Smooth muscle cell (in vitro differentiated cells): Measurements from ENCODE around the gene GBA3. TPM values are rescaled to one million over a fixed set of nuclear protein-coding genes. Genes with fewer than 3 reads are reported as not detected.

ENCODE experiments used
- DNase-seq: peaks from one replicate; lab custom pipeline; 2025; ENCODE audit not compliant: unreplicated experiment; lab: John Stamatoyannopoulos, UW
- H2AFZ ChIP-seq: fragments of 200-600 bp; sonication (generic); 2 replicates; pipeline ENCODE4 v1.6.0; 2016; ENCODE audit warnings: antibody characterized with exemption, low read depth, mild to moderate bottlenecking
- H3F3A ChIP-seq: fragments of 200-600 bp; sonication (generic); 2 replicates; pipeline ENCODE4 v1.6.0; 2017; ENCODE audit warnings: antibody characterized with exemption, low read depth
- H3K27ac ChIP-seq: fragments of 200-600 bp; sonication (generic); 2 replicates; pipeline ENCODE4 v1.5.1; 2016; ENCODE audit warnings: low read depth, mild to moderate bottlenecking
- H3K27me3 ChIP-seq: fragments of 200-600 bp; sonication (generic); 2 replicates; pipeline ENCODE4 v1.6.1; 2016; ENCODE audit warnings: low read depth, mild to moderate bottlenecking
- H3K36me3 ChIP-seq: fragments of 200-600 bp; sonication (generic); 2 replicates; pipeline ENCODE4 v1.5.1; 2016; ENCODE audit warnings: low read depth
- H3K4me1 ChIP-seq: fragments of 200-600 bp; sonication (generic); 2 replicates; pipeline ENCODE4 v1.5.1; 2016; ENCODE audit warnings: low read depth
- H3K4me2 ChIP-seq: fragments of 200-600 bp; sonication (generic); 2 replicates; pipeline ENCODE4 v1.6.0; 2016; ENCODE audit warnings: mild to moderate bottlenecking
- H3K4me3 ChIP-seq: fragments of 200-600 bp; sonication (generic); 2 replicates; pipeline ENCODE4 v1.5.1; 2016; ENCODE audit warnings: mild to moderate bottlenecking
- H3K79me2 ChIP-seq: fragments of 200-600 bp; sonication (generic); 2 replicates; pipeline ENCODE4 v1.6.0; 2016; ENCODE audit warnings: low read depth, mild to moderate bottlenecking
- H3K9ac ChIP-seq: fragments of 200-600 bp; sonication (generic); 2 replicates; pipeline ENCODE4 v1.6.0; 2016; ENCODE audit warnings: low read depth
- H3K9me3 ChIP-seq: fragments of 200-600 bp; sonication (generic); replicated peaks from 2 replicates; pipeline ENCODE4 v1.5.1; 2016; ENCODE audit warnings: low read depth
- H4K20me1 ChIP-seq: fragments of 200-600 bp; sonication (generic); 2 replicates; pipeline ENCODE4 v1.6.0; 2016; ENCODE audit warnings: low read depth
- CTCF ChIP-seq: fragments of 200-600 bp; sonication (generic); IDR thresholded peaks from 2 replicates; pipeline ENCODE4 v1.5.1; 2017; ENCODE audit warnings: borderline replicate concordance, mild to moderate bottlenecking, antibody characterized with exemption; ENCODE audit not compliant: insufficient read depth, poor library complexity, severe bottlenecking
- WGBS: methylation state at CpG from one replicate; pipeline ENCODE4 v1.1.7; 2016; ENCODE audit warnings: low lambda C conversion rate; 5-methylcytosine and 5-hydroxymethylcytosine counted together
- polyA plus RNA-seq: library from polyadenylated mRNA; unstranded; fragments of >200 nt; fragmentation: Nextera tagmentation; extraction: Ambion mirVana; gene quantifications from 2 replicates; pipeline ENCODE4 v1.2.1, GENCODE V29; 2016
- total RNA-seq: library from RNA; depleted of rRNA; stranded (reverse); fragments of >200 nt; gene quantifications from 2 replicates; pipeline ENCODE4 v1.2.3, GENCODE V29; 2014

GBA3 gene
- total and polyA plus RNA-seq, 2 experiments from 2014 or later: not detected

- Histone ChIP-seq H3K9me3 (no peaks in the 10 kb centered on the region), H3F3A (no peaks in the 10 kb centered on the region), H3K4me2 (peak overlapping the region; percentile 65), H3K79me2 (no peaks in the 10 kb centered on the region), H3K4me3 (no peak overlapping the region), H3K27me3 (no peaks in the 10 kb centered on the region), H3K4me1 (no peaks in the 10 kb centered on the region), H3K9ac (no peak overlapping the region), H3K36me3 (no peaks in the 10 kb centered on the region), H2AFZ (peak overlapping the region; percentile 14), H3K27ac (no peak overlapping the region), H4K20me1 (no peaks in the 10 kb centered on the region)
- DNase-seq: no peak
- TF ChIP-seq CTCF: no peak
These were observed 24.4 kb upstream of the GBA3 start for GRCh38 chr4:22668301-22668700.

- Histone ChIP-seq H3F3A (no peaks in the 10 kb centered on the region), H2AFZ (peak overlapping the region; percentile 14), H3K4me2 (no peak overlapping the region), H3K4me3 (no peak overlapping the region), H3K36me3 (no peaks in the 10 kb centered on the region), H4K20me1 (no peaks in the 10 kb centered on the region), H3K9ac (no peak overlapping the region), H3K27me3 (no peaks in the 10 kb centered on the region), H3K4me1 (no peaks in the 10 kb centered on the region), H3K27ac (no peak overlapping the region), H3K9me3 (no peaks in the 10 kb centered on the region), H3K79me2 (no peaks in the 10 kb centered on the region)
- no peak for DNase-seq
- TF ChIP-seq CTCF: no peak
These were observed 24.0 kb upstream of the GBA3 start for GRCh38 chr4:22668702-22669101.

- TF ChIP-seq CTCF: no peak
- DNase-seq: no peak
- H3K4me1 ChIP-seq: no peaks in the 10 kb centered on the region
- no peaks in the 10 kb centered on the region for H3K27me3 ChIP-seq
- H3K4me3 ChIP-seq: no peak overlapping the region
- H3K36me3 ChIP-seq: no peaks in the 10 kb centered on the region
- no peak overlapping the region for H3K9ac ChIP-seq
- H3K79me2 ChIP-seq: no peaks in the 10 kb centered on the region
- H3K9me3 ChIP-seq: no peaks in the 10 kb centered on the region
- WGBS: 0% methylated on average over 1 of the region's 1 CpG
- no peaks in the 10 kb centered on the region for H3F3A ChIP-seq
- no peak overlapping the region for H2AFZ ChIP-seq
- H3K4me2 ChIP-seq: peak overlapping the region; percentile 45
- H4K20me1 ChIP-seq: no peaks in the 10 kb centered on the region
- H3K27ac ChIP-seq: no peak overlapping the region
These were observed 21.8 kb upstream of the GBA3 start for GRCh38 chr4:22670956-22671355.

GRCh38 chr4:22672519-22672918, 20.2 kb upstream of the GBA3 start:
- no peaks in the 10 kb centered on the region for H3K4me1 ChIP-seq
- no peaks in the 10 kb centered on the region for H3K79me2 ChIP-seq
- TF ChIP-seq CTCF: no peak
- H3K27ac ChIP-seq: no peak overlapping the region
- H3K9me3 ChIP-seq: no peaks in the 10 kb centered on the region
- no peaks in the 10 kb centered on the region for H3F3A ChIP-seq
- H3K27me3 ChIP-seq: no peaks in the 10 kb centered on the region
- no peaks in the 10 kb centered on the region for H4K20me1 ChIP-seq
- WGBS: 95% methylated on average over 1 of the region's 1 CpG
- no peak overlapping the region for H3K4me3 ChIP-seq
- H3K36me3 ChIP-seq: no peaks in the 10 kb centered on the region
- no peak overlapping the region for H3K9ac ChIP-seq
- H2AFZ ChIP-seq: no peak overlapping the region
- no peak overlapping the region for H3K4me2 ChIP-seq
- no peak for DNase-seq
